Psoas muscle (tissue), 8 donors: ENCODE results near the gene KRT14. TPM values are rescaled to one million over a fixed set of nuclear protein-coding genes. Genes with fewer than 3 reads are reported as not detected.
"Not testable (repeated sequence)": the region's sequence is repeated elsewhere in the genome, so short reads cannot be mapped to it uniquely, and the experiment has no call there.

Source experiments
- ATAC-seq, 4 donors: fragments of 200-7000 bp; cut with Tn5 transposase; one replicate each; pipeline ENCODE4 v1.9.1; 2020; ENCODE audit warnings: moderate library complexity in 3 of 4, mild to moderate bottlenecking in 2 of 4
- DNase-seq, 2 donors: peaks; one replicate each; pipeline ENCODE4 v3.0.0-alpha.2; 2020
- H3K27ac ChIP-seq: fragments of 200-600 bp; one replicate; pipeline ENCODE4 v1.8.0; 2022
- H3K27me3 ChIP-seq, 3 donors: fragments of 200-600 bp in 1 of 3; one replicate each; pipeline versions ENCODE4 v1.6.1 to v1.8.0; 2013 to 2022; ENCODE audit warnings: low read length in 2 of 3, mild to moderate bottlenecking in 2 of 3, moderate library complexity in 1 of 3; ENCODE audit not compliant: insufficient read depth in 3 of 3
- H3K36me3 ChIP-seq, 2 donors: fragments of 200-600 bp in 1 of 2; one replicate each; pipeline versions ENCODE4 v1.6.1 to v1.8.0; 2013 to 2022; ENCODE audit warnings: low read depth in 1 of 2, mild to moderate bottlenecking in 1 of 2, moderate library complexity in 1 of 2; ENCODE audit not compliant: insufficient read depth in 1 of 2
- H3K4me1 ChIP-seq: fragments of 200-600 bp; one replicate; pipeline ENCODE4 v1.8.0; 2022
- H3K4me3 ChIP-seq: fragments of 200-600 bp; one replicate; pipeline ENCODE4 v1.8.0; 2022; ENCODE audit warnings: mild to moderate bottlenecking
- H3K9me3 ChIP-seq: fragments of 200-600 bp; one replicate; pipeline ENCODE4 v1.8.0; 2022
- WGBS, 3 donors: extraction: QIAGEN DNeasy Blood & Tissue Kit; methylation state at CpG; one replicate each; pipeline versions ENCODE4 v1.1.6 to v1.1.7; 2013; 5-methylcytosine and 5-hydroxymethylcytosine counted together
- intact Hi-C, 2 donors: fragments of 100-400 bp; cut with DNase I; formaldehyde crosslinking; loops; one replicate each; pipeline versions ENCODE4 v1.11.0 to v1.14.2; 2022
- polyA plus RNA-seq, 3 donors: library from polyadenylated mRNA; stranded (reverse); fragments of 200-250 nt; gene quantifications; one replicate each; pipeline ENCODE4 v1.2.3, GENCODE V29; 2013
- total RNA-seq, 4 donors: library from RNA; stranded (reverse); fragmentation: NEBNext Ultra II Directional in 2 of 4; extraction: Animal tissue kit (Norgen Biotek cat#: 25700) in 2 of 4; gene quantifications; one replicate each; pipeline versions ENCODE4 v1.2.1 to v1.2.4, GENCODE V29; 2021 to 2023
- TF ChIP-seq, protein P1 (sequence below): fragments of 200-600 bp; IDR thresholded peaks from one replicate; pipeline ENCODE4 v1.8.0; 2022; ENCODE audit warnings: antibody characterized with exemption
- donor health status: healthy with polysubstance abuse.
- donor health status: DM: no; HTN: no; CAD: no; lungs with moderate emphysema.
- donor health status: Bipolar disorder and iron deficiency.
- donor health status: healthy.
- donor health status: DM: yes; HTN: yes; CAD: no.
- donor health status: DM: no; HTN: no; CAD: no.
- donor health status: DM: no; HTN: no; CAD: no.
- donor health status: DM: yes; HTN: yes; CAD: no.

Gene KRT14
- total and polyA plus RNA-seq, 7 donors, result 0.03 to 0.54 (median 0.17) TPM; not detected in 2

DNA sequence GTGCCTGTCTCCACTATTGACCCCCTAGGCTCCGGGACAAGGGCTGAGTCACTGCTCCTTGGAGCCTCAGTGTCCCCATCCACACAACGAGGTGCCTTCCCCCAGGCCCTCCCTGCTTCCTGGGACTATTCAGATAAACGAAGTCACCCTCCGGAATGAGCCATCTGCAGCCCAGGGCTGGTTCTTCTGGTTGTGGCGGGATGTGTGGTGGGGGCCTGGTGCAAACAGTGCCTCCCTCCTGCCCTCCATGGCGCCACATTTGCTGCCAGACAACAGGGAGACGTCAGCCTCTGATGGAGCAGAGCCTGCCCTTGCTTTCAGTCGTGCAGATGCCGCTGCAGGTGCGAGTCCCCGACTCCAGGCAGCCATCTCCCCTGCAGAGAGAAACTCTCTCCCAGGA, 31.0 kb upstream of the KRT14 start:
- ATAC-seq (no peak), DNase-seq (no peak)
- no peaks in the 10 kb centered on the region for H3K4me1 ChIP-seq
- 69 to 73% (median 73%) methylated on average over 11 of the region's 11 CpGs for WGBS, 3 donors
- no peaks in the 10 kb centered on the region for H3K9me3 ChIP-seq
- no peaks in the 10 kb centered on the region for H3K36me3 ChIP-seq
- intact Hi-C loops, result no loop called here
- H3K27me3 ChIP-seq, result peaks cover 0 to 8% (median 3%) of the 10 kb centered on the region in 3 donors
- TF ChIP-seq, protein P1, sequence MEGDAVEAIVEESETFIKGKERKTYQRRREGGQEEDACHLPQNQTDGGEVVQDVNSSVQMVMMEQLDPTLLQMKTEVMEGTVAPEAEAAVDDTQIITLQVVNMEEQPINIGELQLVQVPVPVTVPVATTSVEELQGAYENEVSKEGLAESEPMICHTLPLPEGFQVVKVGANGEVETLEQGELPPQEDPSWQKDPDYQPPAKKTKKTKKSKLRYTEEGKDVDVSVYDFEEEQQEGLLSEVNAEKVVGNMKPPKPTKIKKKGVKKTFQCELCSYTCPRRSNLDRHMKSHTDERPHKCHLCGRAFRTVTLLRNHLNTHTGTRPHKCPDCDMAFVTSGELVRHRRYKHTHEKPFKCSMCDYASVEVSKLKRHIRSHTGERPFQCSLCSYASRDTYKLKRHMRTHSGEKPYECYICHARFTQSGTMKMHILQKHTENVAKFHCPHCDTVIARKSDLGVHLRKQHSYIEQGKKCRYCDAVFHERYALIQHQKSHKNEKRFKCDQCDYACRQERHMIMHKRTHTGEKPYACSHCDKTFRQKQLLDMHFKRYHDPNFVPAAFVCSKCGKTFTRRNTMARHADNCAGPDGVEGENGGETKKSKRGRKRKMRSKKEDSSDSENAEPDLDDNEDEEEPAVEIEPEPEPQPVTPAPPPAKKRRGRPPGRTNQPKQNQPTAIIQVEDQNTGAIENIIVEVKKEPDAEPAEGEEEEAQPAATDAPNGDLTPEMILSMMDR, result no peak
- H3K27ac ChIP-seq, result no peak overlapping the region
- H3K4me3 ChIP-seq, result no peak overlapping the region

GRCh38 chr17:41617136-41617535, 30.4 kb upstream of the KRT14 start:
- no peak for ATAC-seq
- no peak for DNase-seq
- 88 to 94% (median 91%) methylated on average over 3 of the region's 3 CpGs for WGBS, 3 donors
- no peaks in the 10 kb centered on the region for H3K9me3 ChIP-seq
- no peaks in the 10 kb centered on the region for H3K4me1 ChIP-seq
- H3K27ac ChIP-seq, result no peak overlapping the region
- peaks cover 0 to 3% (median 2%) of the 10 kb centered on the region in 3 donors for H3K27me3 ChIP-seq
- intact Hi-C loops, result no loop called here
- H3K4me3 ChIP-seq, result no peak overlapping the region
- TF ChIP-seq, protein P1, result no peak
- H3K36me3 ChIP-seq, result no peaks in the 10 kb centered on the region

DNA sequence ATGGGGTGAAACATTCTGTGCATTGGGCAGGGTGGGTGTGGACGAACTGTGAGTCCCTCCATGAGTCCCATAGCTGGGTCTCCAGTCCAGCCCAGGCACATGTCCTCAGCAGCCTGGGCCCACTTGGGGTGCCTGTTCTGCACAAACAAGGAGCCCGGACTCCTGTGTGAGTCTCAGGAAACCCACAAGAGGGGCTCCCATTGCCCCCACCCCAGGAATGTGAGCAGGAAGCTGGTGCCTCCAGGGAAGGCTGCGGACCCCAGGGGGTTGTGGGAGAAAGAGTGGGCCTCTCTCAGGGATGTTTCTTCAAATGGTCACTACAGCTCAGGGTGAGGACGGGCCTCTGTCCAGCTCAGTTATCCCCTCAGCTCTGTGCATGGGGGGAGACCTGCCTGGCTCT, 29.8 kb upstream of the KRT14 start:
- H3K27me3 ChIP-seq, intact Hi-C loops, H3K9me3 ChIP-seq, H3K36me3 ChIP-seq, ATAC-seq, DNase-seq, H3K27ac ChIP-seq, H3K4me1 ChIP-seq, H3K4me3 ChIP-seq: not testable (repeated sequence)
- 81 to 88% (median 84%) methylated on average over 3 to 4 of the region's 4 CpGs for WGBS, 3 donors

- 34 to 42% (median 35%) methylated on average over 6 to 7 of the region's 7 CpGs for WGBS, 3 donors
- no peaks in the 10 kb centered on the region for H3K4me1 ChIP-seq
- intact Hi-C loops, result no loop called here
- TF ChIP-seq, protein P1, result no peak
- H3K27me3 ChIP-seq, result peaks cover 0 to 1% (median 0%) of the 10 kb centered on the region in 3 donors
- H3K36me3 ChIP-seq, result no peaks in the 10 kb centered on the region
- no peak overlapping the region for H3K4me3 ChIP-seq
- no peak overlapping the region for H3K27ac ChIP-seq
- no peak for ATAC-seq
- no peaks in the 10 kb centered on the region for H3K9me3 ChIP-seq
- no peak for DNase-seq
Measured at GRCh38 chr17:41615454-41615853, 28.8 kb upstream of the KRT14 start.

DNA sequence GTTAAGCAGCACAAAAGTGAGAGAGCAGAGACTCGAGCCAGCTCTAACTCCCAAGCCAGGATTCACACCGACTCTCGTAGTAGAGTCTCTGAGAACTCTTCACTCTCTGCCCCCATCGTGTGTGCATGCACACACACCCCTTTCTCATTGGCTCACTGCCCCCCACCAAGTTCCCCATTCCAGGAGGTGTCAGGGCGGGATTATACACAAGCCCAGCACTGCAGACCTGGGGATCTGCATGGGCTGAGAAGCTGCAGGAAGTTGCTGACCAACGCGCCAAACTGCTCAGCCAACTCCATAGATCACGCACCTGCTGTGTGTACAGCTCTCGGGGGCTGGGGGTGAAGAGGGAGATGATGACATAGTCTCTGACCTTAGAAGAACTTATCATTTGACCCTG, 28.1 kb upstream of the KRT14 start:
- ATAC-seq, H3K9me3 ChIP-seq, H3K27me3 ChIP-seq, H3K27ac ChIP-seq, intact Hi-C loops, H3K4me3 ChIP-seq, DNase-seq, H3K36me3 ChIP-seq, H3K4me1 ChIP-seq: not testable (repeated sequence)
- 40 to 58% (median 53%) methylated on average over 9 of the region's 9 CpGs for WGBS, 3 donors

DNA sequence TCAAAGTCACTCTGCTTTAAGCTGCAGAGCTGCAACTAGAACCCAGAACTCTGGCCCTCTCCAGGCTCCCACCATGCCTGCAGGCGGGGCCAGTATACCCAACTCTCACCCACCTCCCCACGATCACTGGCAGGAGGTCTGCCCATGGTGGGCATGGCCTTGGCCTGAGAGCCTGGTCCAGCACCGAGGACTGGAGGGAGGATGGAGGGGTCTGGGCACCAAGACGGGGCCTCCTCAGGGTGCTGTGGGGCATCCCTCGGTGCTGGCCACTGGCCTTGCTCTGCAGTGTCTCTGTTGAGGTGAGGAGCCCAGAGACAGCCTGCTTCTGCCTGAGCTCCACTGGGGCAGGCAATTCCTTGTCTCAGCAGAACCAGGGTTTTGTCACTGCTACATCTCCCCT, 27.4 kb upstream of the KRT14 start:
- intact Hi-C loops, result no loop called here
- DNase-seq, result no peak
- H3K27me3 ChIP-seq, result peaks cover 0 to 1% (median 0%) of the 10 kb centered on the region in 3 donors

More for the DNA sequence above, 27.4 kb upstream of the KRT14 start:
- H3K9me3 ChIP-seq, result no peaks in the 10 kb centered on the region
- no peak overlapping the region for H3K4me3 ChIP-seq
- H3K36me3 ChIP-seq, result no peaks in the 10 kb centered on the region
- no peaks in the 10 kb centered on the region for H3K4me1 ChIP-seq
- no peak for ATAC-seq
- no peak overlapping the region for H3K27ac ChIP-seq
- TF ChIP-seq, protein P1, result no peak
- 81 to 90% (median 82%) methylated on average over 5 of the region's 5 CpGs for WGBS, 3 donors
